Measurements from ENCODE around the gene MBD5.
A peak's percentile ranks its signal among the peaks of the same experiment; 100 is the strongest.

Gene MBD5

DNA sequence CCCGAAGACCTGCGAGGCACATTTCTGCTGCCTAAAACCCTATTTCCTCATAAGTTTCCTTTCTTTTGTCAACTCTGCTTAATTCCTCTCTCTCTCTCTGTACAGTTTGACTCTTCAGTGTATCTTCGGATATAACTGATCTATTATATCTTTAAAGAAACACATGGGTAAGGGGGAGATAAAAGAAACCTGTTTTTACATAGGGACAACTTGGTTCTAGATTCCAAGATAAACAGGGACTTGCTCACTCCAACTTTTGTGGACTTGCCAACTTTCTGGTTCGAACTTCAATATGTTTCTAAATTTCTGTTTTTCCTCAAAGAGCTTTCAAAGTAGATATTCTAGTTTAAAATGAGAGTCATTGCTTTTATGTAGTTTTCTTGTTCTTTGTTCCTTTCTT, 441.0 kb downstream of the MBD5 start:
- DNase-seq (ENCODE audit: low read depth), result no peak

DNA sequence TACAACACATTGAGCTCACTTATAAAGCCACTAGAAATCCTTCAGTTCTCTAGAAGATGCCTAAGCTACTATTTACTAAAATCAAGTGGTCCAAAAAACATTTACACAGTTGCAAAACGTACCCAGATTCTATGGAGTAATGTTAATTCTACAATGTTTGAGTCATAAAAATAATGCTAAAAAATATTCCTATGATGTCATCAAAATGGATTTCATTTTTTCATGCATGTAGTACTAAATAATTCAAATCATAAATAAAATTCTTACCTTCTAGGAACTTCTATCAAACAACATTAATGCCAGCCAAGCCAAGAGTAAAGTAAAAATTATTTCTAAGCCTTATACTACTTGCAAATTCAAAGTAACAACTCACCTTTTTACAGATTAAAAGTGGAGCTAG, 454.7 kb downstream of the MBD5 start:
- no peak for DNase-seq (ENCODE audit: low read depth)

DNA sequence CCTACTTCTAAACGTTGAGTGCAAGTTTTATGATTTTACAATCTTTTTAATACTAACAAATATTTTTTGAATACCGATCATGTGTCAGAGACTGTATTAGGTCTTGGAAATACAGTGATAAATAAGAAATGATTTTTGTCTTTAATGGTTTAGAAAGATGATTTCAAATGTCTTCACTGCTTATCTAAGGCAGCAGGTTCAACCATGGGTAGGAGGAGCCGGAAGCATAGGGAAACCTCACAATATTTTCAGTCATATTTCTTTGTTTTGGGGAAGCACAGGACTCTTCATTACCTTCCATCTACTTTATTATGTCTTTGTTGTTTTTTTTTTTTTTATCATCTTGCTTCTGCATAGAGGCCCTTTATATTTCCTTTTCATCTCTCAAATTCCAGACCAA, 458.5 kb downstream of the MBD5 start:
- no peak for DNase-seq (ENCODE audit: low read depth)

- DNase-seq (ENCODE audit: low read depth), result no peak
These were observed 462.8 kb downstream of the MBD5 start for GRCh38 chr2:148483665-148484064.

DNA sequence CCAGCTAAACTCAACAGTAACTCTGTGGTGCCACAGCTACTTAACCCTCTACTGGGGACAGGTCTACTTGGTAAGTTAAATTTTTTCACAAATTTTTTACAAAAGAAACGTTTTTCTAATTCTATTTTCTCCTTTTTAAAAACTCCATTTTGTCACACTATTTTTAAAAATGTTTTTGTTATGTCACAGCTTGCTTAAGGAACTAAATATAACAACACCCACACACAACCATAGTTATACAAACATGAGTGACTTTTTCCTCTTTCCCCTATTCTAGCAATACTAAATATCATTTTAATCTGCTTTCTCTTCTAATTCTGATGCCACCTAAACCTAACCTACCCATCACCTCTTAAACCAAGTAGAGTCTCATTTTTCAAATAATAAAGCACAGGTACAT, 463.2 kb downstream of the MBD5 start:
- no peak for DNase-seq (ENCODE audit: low read depth)

GRCh38 chr2:148486655-148487054, 465.8 kb downstream of the MBD5 start:
- no peak for DNase-seq (ENCODE audit: low read depth)

DNA sequence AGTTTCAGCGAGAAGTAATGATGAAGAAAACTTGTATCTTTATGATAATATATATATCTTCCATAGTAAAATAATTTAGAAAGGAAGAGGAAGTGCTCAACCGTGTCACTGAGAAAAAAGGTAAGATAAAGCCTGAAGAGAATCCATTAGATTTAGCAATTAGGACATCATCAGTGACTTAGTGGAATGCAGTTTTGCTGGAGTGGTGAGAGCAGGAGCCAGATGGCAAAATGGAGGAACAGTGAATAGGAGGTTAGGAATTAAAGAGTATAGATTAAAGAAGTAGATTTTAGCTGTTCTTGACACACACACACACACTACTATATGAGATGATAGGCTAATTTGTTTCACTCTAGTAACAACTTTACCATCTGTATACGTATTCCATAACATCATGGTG, 466.5 kb downstream of the MBD5 start:
- no peak for DNase-seq (ENCODE audit: low read depth)

DNA sequence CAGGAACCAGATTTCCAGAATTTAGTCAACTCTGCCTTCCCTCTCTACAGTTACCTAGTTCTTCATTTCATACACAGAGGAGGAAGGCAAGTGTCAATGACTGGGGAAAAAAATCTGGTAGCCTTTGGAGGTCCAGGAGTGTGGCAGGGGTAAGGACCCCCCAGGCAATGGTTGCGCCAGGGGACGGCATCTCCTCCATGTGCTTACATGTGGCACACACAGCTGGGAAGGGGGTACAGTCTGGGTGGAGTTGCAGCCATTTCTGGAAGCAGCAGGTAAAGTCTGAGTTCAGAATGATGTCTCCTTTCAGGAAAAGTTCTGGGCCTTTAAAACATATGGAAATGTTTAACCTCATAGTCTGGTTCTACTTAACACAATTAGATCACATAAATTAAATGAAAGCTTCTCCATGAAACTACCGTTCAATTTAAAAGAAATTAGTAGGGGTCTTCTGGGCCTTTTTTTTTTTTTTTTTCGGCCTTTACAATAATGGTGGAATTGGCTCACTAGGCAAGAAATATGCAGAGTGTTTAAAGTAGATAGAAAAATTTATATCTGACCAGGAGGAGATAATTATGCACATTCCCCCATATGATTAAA, 470.0 kb downstream of the MBD5 start:
- DNase-seq (ENCODE audit: low read depth), result no peak

DNA sequence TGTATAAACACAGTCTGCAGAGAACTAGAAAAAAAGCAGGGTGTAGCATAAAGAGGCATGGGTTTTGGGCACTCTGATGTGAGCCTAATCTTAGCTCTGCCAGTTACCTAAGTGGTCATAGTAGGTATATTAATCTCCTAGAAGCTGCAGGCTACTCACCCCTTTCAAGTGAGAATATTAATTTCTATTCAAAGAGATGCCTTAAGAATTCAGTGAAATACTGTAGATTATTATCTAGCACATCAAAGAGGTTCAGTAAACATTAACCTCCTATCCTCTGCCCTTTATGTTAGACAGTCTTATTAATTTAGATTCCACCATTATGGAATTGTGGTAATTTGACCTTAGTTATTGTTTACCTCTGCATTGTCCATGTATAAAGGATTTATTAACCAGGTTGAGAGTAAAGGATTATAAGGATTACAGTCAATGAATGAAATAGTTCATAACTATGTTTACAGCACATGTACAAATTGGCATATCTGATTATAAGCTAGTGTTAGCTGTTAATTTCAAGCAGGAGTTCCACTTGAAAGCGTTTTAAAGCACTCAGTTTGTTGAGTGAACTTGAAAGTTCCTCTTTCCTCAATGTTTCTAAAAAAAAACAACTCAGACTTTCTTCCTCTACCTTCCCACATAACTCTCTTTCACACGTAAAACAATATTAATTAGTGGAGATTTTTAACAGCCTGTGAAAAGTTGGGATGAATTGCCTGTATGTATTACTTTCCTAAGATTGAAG, 473.1 kb downstream of the MBD5 start:
- DNase-seq (ENCODE audit: low read depth), result no peak

DNA sequence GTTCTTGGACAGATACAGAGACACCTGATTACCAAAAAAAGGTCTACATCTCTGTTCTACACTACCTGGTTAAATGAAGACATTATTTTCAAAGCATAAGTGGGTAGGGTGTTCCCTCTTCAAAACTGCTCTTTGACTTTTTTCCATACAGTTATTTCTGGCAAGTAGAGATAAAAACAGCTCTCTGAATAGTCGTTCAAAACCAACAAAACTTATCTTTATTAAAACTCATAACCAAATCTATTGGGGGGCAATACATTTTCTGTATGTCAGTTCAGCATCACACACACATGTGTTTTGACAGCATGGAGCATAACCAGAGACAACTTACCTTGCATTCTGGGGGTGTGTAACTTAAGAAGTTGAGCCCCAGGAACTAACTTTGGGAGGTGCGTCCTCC, 474.7 kb downstream of the MBD5 start:
- no peak for DNase-seq (ENCODE audit: low read depth)

GRCh38 chr2:148501545-148501944, 480.7 kb downstream of the MBD5 start:
- DNase-seq (ENCODE audit: low read depth), result no peak

DNA sequence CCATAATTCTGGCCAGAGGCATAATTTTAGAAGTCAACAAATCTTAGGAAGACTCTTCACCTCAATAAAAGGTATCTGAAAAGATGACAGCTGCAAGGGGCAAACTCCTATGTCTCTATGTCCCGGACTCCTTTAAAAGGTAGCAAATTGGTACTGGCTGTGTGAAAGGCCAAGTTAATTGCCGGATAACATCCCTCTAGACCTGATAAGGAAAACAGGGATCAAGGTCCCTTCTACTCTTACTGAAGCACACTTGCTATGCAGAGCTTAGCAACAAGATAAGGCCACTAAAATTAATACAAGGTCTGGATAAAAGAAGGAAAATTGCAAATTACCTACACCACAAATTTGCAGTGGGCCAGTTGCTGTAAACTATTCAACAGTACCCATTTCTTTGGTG, 482.6 kb downstream of the MBD5 start:
- no peak for DNase-seq (ENCODE audit: low read depth)

DNA sequence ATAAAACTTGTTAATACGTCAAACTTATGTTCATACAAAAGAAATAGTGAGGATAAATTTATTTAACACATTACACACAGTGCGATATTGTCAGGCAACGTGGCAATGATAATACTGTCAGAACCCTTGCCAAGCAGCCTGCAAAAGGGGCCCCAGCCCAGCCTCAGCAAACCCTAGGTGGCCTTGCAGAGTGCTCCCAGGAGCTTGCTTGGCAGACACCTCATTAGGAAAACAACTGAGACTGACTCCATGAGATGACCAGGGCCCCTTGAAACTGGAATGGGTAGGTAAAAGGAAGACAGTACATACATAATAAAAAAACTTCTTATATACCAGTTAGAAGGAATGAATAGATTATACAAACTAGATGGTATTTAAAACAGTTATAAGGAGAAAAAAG, 487.1 kb downstream of the MBD5 start:
- DNase-seq (ENCODE audit: low read depth), result no peak

- no peak for DNase-seq (ENCODE audit: low read depth)
These were observed 488.0 kb downstream of the MBD5 start for GRCh38 chr2:148508878-148509287.

DNA sequence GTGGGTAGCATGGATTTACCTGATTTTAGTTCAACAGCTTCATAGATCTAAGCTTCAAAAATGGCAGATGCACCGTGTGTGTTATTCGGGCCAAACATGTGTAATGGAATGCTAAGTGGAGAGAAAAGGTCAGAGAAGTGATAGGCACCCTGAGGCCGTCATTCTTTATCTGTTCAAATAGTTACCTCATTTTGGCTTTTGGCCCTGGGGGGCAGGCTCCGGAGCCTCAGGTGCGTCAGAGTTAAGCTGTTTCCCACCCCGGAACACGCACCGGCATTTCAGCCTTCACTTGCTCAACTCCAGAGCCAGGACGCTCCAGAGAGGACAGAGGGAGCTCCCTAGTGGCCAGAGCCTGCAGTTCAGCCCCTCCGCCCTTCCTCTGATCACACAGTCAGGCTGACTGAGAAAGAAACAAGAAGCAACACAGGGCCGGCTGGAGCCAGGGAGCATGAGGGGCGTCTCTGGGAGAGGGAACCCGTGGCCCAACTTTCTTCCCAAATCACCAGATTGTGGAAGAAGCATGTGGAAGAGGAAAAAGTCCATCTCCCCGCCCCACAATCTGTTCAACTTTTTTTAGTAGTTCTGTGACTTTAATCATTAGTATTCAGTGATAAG, 488.5 kb downstream of the MBD5 start:
- DNase-seq (ENCODE audit: low read depth), result peak; percentile 67

DNA sequence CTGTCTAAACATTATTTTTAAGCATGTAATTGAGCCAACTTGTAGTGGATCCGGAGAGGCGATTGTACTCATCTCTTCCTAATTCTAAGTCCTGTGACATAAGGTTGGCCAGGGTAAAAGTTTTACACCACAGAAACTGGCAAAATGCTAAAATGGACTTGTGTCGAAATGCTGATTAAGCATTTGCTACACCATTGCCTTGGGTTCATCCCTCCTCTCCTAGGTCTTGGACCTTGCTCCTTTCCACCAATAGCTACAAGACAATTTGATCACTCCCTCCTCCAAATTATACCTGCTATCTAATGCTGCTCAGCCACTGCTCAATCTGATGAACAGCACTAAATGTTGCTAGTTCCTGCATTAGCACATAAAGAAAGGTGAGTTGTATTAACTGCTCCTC, 491.0 kb downstream of the MBD5 start:
- no peak for DNase-seq (ENCODE audit: low read depth)

- no peak for DNase-seq (ENCODE audit: low read depth)
These were observed 491.6 kb downstream of the MBD5 start for GRCh38 chr2:148512501-148512900.

- no peak for DNase-seq (ENCODE audit: low read depth)
These were observed 492.5 kb downstream of the MBD5 start for GRCh38 chr2:148513427-148513826.

DNA sequence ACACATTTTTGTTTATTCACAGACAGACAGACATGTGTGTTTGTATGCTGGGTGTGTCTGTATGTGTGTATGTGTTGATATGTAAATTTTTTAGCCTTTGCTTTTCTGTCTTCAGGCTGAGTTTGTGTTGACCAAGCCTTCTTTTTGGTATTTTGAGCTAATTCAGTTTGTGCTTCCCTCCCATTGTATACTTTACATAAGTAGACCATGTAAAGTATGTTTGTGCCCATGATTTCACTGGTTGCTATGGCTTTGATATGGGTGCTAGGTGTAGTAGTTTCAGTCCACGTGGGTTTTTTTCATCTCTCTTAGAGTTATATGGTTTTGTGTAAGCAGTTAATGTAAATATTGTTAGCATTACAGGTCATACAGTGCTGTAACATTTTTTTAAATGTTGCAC, 494.2 kb downstream of the MBD5 start:
- no peak for DNase-seq (ENCODE audit: low read depth)

- DNase-seq (ENCODE audit: low read depth), result no peak
These were observed 495.1 kb downstream of the MBD5 start for GRCh38 chr2:148515976-148516375.

DNA sequence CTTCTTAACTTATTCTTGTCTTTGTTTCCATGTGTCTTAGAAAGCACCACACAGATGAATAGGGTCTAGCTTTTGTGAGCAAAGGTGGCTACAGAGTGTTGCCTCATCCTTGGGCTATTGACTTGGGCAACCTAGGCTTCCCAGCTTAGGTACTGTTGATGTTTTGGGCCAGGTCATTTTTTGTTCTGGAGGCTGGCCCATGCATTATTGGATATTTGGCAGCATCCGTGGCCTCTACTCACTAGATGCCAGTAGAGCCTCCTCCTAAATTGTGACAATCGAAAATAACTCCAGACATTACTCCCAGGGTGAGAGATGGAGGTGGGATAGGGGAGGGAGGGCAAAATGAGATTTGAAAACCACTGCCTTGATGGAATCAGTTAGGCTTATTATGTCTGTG, 496.4 kb downstream of the MBD5 start:
- DNase-seq (ENCODE audit: low read depth), result no peak

GRCh38 chr2:148517822-148518221, 496.9 kb downstream of the MBD5 start:
- no peak for DNase-seq (ENCODE audit: low read depth)

DNA sequence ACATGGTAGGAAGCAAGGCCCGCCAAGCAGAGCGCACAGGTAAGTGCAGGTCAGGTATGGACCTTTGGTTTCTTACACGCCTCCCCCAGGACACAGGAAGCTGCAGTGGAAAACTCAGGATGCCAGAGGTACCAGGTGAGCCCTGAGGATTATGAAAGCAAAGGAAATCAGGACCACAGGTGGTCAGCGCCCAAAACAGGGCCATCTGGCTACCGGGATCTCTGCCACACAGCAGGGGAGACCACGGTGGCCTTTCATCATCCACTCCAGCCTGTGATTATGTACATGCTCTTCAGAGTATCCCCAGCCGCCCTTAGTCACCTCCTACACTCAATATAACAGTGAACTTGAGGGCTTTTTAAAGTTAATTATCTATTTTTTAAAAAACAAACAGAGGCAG, 498.1 kb downstream of the MBD5 start:
- no peak for DNase-seq (ENCODE audit: low read depth)

DNA sequence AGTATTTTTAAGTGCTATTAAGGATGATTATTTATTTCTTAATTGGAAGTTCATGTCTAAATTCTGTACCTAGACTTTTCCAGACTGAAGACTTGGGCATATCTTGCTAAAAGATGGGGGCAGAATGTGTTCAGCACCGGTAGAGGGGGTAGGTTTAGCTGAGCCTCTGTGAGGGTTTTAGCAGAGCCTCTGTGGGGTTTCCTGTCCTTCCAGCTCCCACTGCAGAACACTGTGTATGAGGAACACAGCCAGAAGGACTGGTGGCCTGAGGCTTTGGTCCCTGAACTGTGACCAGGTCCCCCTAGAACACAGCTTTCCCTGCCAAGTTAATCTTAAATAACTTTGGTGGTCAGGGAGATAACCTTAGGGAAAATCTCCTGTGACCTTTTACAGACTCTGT, 500.3 kb downstream of the MBD5 start:
- no peak for DNase-seq (ENCODE audit: low read depth)

Measured in activated gamma-delta T cell treated with anti-CD3 and anti-CD28 coated beads, Interleukin-2, amount 50 U/mL, for 16 hours (primary cell).